Measurements from ENCODE around the gene GALNT13. TPM values are rescaled to one million over a fixed set of nuclear protein-coding genes. Genes with fewer than 3 reads are reported as not detected.

The GALNT13 gene
- total RNA-seq, 6 experiments from 2014 or later = not detected

DNA sequence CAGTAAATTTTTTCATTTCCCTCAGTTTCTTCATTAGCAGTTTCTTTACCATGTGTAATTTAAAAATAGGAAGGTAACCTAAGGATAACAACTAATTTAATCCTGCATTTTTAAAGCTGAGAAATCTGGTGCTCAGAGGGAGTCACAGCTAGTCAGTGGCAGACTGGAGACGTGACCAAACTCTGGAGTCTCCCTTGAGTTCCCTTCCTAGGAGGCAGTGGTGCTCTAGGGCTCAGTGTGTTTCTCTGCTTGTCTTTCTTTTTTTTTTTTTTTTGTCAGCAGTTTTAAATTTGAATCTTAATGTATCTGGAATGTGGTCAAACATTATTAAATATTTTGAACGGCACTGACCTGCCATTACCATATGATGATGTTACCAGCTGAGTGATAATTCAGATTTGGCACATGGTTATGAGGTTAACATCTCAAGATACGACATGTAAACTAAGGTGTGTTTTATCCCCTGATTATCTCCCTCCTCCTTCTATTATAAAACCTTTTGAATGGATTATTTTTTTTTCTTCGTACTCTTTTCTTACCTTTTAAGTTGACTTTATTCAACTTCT is 226.2 kb downstream of the GALNT13 start:
- Mint-ChIP-seq H3K27me3 (ENCODE audit: insufficient read depth) (no peaks in the 10 kb centered on the region), H3K36me3 (ENCODE audit: low read depth) (no peaks in the 10 kb centered on the region), H3K27ac (no peak overlapping the region), H3K4me1 (ENCODE audit: low read depth) (no peaks in the 10 kb centered on the region), H3K9me3 (peaks cover 43% of the 10 kb centered on the region), H3K4me3 (no peak overlapping the region)
- DNase-seq = no peak
- TF ChIP-seq, protein P1, sequence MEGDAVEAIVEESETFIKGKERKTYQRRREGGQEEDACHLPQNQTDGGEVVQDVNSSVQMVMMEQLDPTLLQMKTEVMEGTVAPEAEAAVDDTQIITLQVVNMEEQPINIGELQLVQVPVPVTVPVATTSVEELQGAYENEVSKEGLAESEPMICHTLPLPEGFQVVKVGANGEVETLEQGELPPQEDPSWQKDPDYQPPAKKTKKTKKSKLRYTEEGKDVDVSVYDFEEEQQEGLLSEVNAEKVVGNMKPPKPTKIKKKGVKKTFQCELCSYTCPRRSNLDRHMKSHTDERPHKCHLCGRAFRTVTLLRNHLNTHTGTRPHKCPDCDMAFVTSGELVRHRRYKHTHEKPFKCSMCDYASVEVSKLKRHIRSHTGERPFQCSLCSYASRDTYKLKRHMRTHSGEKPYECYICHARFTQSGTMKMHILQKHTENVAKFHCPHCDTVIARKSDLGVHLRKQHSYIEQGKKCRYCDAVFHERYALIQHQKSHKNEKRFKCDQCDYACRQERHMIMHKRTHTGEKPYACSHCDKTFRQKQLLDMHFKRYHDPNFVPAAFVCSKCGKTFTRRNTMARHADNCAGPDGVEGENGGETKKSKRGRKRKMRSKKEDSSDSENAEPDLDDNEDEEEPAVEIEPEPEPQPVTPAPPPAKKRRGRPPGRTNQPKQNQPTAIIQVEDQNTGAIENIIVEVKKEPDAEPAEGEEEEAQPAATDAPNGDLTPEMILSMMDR (IDR thresholded peaks at IDR 0.05) = no peak

DNA sequence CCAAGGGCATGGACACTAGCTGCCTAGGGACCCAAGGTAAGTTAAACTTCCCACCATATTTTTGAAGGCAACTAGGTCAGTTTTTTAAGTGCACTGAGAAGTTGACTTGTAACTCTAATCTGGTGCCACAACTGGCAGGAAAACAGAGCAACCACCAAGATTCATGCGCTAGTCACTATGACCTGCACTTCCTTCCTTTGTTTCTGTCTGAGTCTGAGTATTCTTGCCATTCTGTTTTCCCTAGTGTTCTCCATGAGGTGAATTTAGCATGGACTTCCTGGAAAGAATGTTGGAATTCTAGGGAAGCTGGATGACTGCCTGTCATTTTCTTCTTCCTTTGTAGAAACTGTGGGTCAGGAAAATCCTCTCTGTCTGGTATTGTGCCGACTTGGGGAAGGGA is 249.0 kb downstream of the GALNT13 start:
- no peak overlapping the region for H3K4me3 Mint-ChIP-seq
- peaks cover 45% of the 10 kb centered on the region for H3K9me3 Mint-ChIP-seq
- TF ChIP-seq, protein P1 (IDR thresholded peaks at IDR 0.05) = no peak
- H3K36me3 Mint-ChIP-seq (ENCODE audit: low read depth) = peaks cover 8% of the 10 kb centered on the region; the same call in 1 of the 2 replicates
- no peaks in the 10 kb centered on the region for H3K4me1 Mint-ChIP-seq (ENCODE audit: low read depth)
- DNase-seq = no peak
- H3K27ac Mint-ChIP-seq = no peak overlapping the region
- no peaks in the 10 kb centered on the region for H3K27me3 Mint-ChIP-seq (ENCODE audit: insufficient read depth)

DNA sequence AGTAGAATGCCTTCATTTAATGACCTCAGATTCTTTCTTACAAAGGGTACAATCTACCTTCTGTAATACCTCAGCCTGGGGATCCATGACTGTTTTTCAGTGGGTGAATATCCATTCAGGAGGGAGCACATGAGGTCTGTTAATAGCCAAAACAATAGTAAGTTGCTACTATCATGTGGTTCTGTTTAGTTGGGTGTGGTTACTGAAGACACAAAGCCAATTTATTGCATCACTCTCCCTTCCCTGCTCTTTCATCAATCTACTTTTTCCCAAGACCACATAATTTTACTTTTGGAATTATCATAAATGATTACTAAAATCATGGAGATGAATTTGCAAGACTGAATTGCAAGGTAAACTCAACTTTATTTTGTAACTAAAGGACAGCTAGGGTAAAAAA is 254.2 kb downstream of the GALNT13 start:
- Mint-ChIP-seq H3K27ac (no peak overlapping the region), H3K27me3 (ENCODE audit: insufficient read depth) (no peaks in the 10 kb centered on the region), H3K9me3 (peaks cover 20% of the 10 kb centered on the region), H3K4me3 (no peak overlapping the region), H3K4me1 (ENCODE audit: low read depth) (no peaks in the 10 kb centered on the region), H3K36me3 (ENCODE audit: low read depth) (no peaks in the 10 kb centered on the region)
- TF ChIP-seq, protein P1 (IDR thresholded peaks at IDR 0.05) = no peak
- no peak for DNase-seq

DNA sequence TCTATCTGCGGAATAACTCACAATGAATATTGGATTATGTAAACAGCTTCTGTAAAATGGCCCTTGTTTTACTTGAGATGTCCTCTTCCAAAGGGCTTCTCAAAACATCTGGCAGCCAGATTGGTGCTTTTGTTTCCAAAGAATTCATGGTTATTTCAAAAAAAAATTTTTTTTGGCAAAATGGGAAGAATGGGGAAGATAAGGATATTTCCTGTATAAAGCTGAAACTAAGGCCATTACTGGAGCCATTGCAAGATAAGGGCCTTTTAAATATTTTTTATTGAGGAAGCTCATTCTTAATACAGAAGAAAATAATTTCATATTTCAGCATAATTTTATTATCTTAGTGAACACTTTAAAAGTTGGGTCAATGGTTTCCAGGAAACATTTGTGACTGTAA is 259.1 kb downstream of the GALNT13 start:
- TF ChIP-seq, protein P1 (IDR thresholded peaks at IDR 0.05) = no peak
- Mint-ChIP-seq H3K4me1 (ENCODE audit: low read depth) (no peaks in the 10 kb centered on the region), H3K4me3 (no peak overlapping the region), H3K27me3 (ENCODE audit: insufficient read depth) (no peaks in the 10 kb centered on the region), H3K36me3 (ENCODE audit: low read depth) (no peaks in the 10 kb centered on the region; the same call in 1 of the 2 replicates), H3K9me3 (peaks cover 23% of the 10 kb centered on the region), H3K27ac (no peak overlapping the region)
- no peak for DNase-seq

DNA sequence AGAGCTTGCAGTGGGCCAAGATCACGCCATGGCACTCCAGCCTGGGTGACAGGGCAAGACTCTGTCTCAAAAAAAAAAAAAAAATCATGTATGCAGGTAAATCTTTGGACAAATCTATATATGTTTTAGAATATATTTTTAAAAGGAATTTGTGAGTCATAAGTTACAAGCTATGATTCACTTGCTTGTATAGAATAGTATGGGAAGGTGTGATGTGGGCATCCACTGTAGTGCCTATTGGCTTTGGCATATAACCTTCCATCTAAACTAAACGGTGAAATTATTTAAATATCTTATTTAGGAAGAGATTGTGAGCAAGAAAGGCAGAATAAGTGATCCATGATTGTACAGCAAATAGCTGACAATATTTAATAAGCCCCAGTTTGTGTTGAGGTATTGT is 261.1 kb downstream of the GALNT13 start:
- TF ChIP-seq, protein P1 (IDR thresholded peaks at IDR 0.05) = no peak
- Mint-ChIP-seq H3K9me3 (peaks cover 23% of the 10 kb centered on the region), H3K4me1 (ENCODE audit: low read depth) (no peaks in the 10 kb centered on the region), H3K4me3 (no peak overlapping the region), H3K27ac (no peak overlapping the region), H3K27me3 (ENCODE audit: insufficient read depth) (no peaks in the 10 kb centered on the region), H3K36me3 (ENCODE audit: low read depth) (no peaks in the 10 kb centered on the region; the same call in 1 of the 2 replicates)
- no peak for DNase-seq
